ENCODE measurements around the gene CPEB3.

DNA sequence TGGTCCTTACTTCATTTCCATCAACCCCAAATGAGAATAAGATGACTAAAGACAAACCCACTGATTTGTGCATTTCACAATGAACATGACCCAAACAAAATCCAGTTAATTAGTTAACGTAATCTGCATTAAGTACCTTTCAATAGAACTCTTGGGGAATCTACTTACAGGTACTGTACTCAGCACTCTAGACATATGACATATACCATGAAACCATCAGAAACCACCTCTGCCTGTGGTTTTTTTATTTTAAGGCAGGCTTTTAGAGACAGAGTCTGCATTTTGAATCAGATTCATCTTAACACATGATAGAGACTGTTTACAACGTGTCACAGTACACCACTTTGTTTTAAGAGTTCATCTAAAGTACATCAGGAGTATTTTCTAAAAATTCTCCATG lies 198.9 kb downstream of the CPEB3 start:
- TF ChIP-seq CTCF (conservative IDR thresholded peaks at IDR 0.05; ENCODE audit: low read depth, low read length) (no peak), EZH2 (IDR thresholded peaks at IDR 0.05; ENCODE audit: borderline replicate concordance, low read depth, low read length, poor library complexity, severe bottlenecking) (no peak)
